Naive thymus-derived CD8-positive, alpha-beta T cell (primary cell): ENCODE measurements around the gene RAPGEF5. TPM values are rescaled to one million over a fixed set of nuclear protein-coding genes. Genes with fewer than 3 reads are reported as not detected.

Experiments used
- ATAC-seq, 2 donors: fragments of 150-1000 bp; cut with Tn5 transposase in 1 of 2; sonication (Bioruptor Pico), chemical (Tn5 transposase) in 1 of 2; 1 replicate in 1 of 2; 2 replicates in 1 of 2; pipeline ENCODE4 v1.10.0; 2021; ENCODE audit warnings: mild to moderate bottlenecking in 2 of 2, moderate library complexity in 2 of 2
- POLR2A ChIA-PET: fragments of 350-600 bp; sonication (Branson Sonifier 250); formaldehyde crosslinking; loops from one replicate; lab custom pipeline; 2021; ENCODE audit warnings: antibody characterized with exemption; lab: Charles Lee
- DNase-seq, 10 donors: peaks; one replicate each; pipeline versions ENCODE4 v3.0.0 to v3.0.0-alpha.2; 2020 to 2022
- H3K27ac Mint-ChIP-seq, 10 donors: one replicate each; pipeline ENCODE4 v1.8.0; 2020 to 2022; ENCODE audit warnings: mild to moderate bottlenecking in 10 of 10, mixed read lengths in 10 of 10, moderate library complexity in 4 of 10, inconsistent platforms in 1 of 10
- H3K27me3 Mint-ChIP-seq, 5 donors: one replicate each; pipeline ENCODE4 v1.8.0; 2021 to 2022; ENCODE audit warnings: mixed read lengths in 5 of 5
- H3K36me3 Mint-ChIP-seq, 3 donors: one replicate each; pipeline ENCODE4 v1.8.0; 2020 to 2022; ENCODE audit warnings: mixed read lengths in 3 of 3, mild to moderate bottlenecking in 2 of 3, inconsistent platforms in 1 of 3
- H3K4me1 Mint-ChIP-seq, 4 donors: one replicate each; pipeline ENCODE4 v1.8.0; 2021 to 2022; ENCODE audit warnings: mixed read lengths in 4 of 4
- H3K4me3 Mint-ChIP-seq, 10 donors: one replicate each; pipeline ENCODE4 v1.8.0; 2020 to 2022; ENCODE audit warnings: mild to moderate bottlenecking in 10 of 10, mixed read lengths in 10 of 10, moderate library complexity in 6 of 10, inconsistent platforms in 1 of 10
- H3K9me3 Mint-ChIP-seq, 9 donors: one replicate each; pipeline ENCODE4 v1.8.0; 2020 to 2022; ENCODE audit warnings: mixed read lengths in 9 of 9, mild to moderate bottlenecking in 3 of 9, inconsistent platforms in 1 of 9, moderate library complexity in 1 of 9
- polyA plus RNA-seq, 3 donors: library from polyadenylated mRNA; unstranded; fragments of 300-500 nt; fragmentation: Illumina TruSeq; gene quantifications; one replicate each; pipeline ENCODE4 v1.2.3, GENCODE V29; 2021
- total RNA-seq, 8 experiments: library from RNA in 2 of 8; stranded (reverse) in 2 of 8; gene quantifications; one replicate each; pipeline ENCODE4 v1.2.3 and lab custom pipeline; 2021 to 2026

Gene RAPGEF5
- total and polyA plus RNA-seq, 5 experiments from 2014 or later, result not detected

DNA sequence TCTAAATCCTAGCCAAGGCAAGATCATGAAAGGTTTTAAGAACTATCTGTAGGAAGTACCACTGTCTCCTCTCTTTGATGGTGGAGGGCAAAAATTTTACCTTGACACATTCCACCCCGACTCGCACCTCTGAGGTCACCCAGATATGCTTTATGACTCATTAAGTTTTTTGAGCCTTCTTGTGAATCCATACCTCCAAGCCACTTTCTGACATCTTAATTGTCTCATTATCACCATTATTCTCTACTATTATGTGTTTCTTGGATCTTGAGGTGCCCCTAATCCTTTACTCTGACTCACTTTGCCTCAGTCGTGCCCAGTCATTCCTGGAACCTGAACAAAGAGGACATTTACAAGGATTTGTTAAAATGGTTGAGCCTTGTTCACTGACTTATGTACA, 146.6 kb downstream of the RAPGEF5 start:
- no peak overlapping the region for H3K4me3 Mint-ChIP-seq
- H3K36me3 Mint-ChIP-seq, result no peaks in the 10 kb centered on the region
- ATAC-seq (no peak), DNase-seq (no peak)
- peaks cover 0 to 4% (median 2%) of the 10 kb centered on the region in 4 donors for H3K4me1 Mint-ChIP-seq
- H3K9me3 Mint-ChIP-seq, result no peaks in the 10 kb centered on the region
- peaks cover 1 to 18% (median 14%) of the 10 kb centered on the region in 5 donors for H3K27me3 Mint-ChIP-seq
- POLR2A ChIA-PET, result no interaction called here
- no peak overlapping the region for H3K27ac Mint-ChIP-seq

- Mint-ChIP-seq H3K36me3 (no peaks in the 10 kb centered on the region), H3K9me3 (no peaks in the 10 kb centered on the region), H3K4me3 (no peak overlapping the region), H3K27ac (no peak overlapping the region), H3K4me1 (peaks cover 0 to 4% (median under 1%) of the 10 kb centered on the region in 4 donors), H3K27me3 (peaks cover 1 to 9% (median 6%) of the 10 kb centered on the region in 5 donors)
- POLR2A ChIA-PET, result no interaction called here
- ATAC-seq (no peak), DNase-seq (no peak)
These were observed 148.2 kb downstream of the RAPGEF5 start for GRCh38 chr7:22208799-22209198.

DNA sequence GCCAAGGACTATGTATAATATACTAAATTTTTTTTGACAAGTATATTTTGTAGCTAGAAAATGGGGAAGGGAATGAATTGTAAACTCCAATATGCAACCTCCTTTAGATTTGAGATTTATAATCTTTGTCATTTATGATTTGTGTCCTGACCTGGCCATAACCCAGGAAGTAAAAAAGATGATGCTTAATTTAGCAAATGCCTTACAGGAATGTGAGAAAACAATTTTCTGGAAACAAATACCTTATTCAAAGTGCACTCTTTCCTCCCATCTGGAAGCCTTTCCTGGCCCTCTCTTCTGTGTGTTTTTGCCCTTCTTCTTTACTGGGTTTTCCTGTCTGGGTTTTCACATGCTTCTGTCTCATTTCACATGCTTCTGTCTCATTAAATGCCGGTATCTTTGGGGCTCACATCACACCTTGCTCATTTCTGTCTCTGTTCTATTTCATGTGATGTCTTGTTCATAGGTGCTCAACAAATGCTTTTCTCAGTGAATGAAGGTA, 149.2 kb downstream of the RAPGEF5 start:
- H3K36me3 Mint-ChIP-seq, result no peaks in the 10 kb centered on the region
- no peak overlapping the region for H3K4me3 Mint-ChIP-seq
- H3K27me3 Mint-ChIP-seq, result peaks cover 1 to 9% (median 5%) of the 10 kb centered on the region in 5 donors
- DNase-seq (no peak), ATAC-seq (no peak)
- POLR2A ChIA-PET, result no interaction called here
- peaks cover 0 to 4% (median under 1%) of the 10 kb centered on the region in 4 donors for H3K4me1 Mint-ChIP-seq
- no peak overlapping the region for H3K27ac Mint-ChIP-seq
- no peaks in the 10 kb centered on the region for H3K9me3 Mint-ChIP-seq

DNA sequence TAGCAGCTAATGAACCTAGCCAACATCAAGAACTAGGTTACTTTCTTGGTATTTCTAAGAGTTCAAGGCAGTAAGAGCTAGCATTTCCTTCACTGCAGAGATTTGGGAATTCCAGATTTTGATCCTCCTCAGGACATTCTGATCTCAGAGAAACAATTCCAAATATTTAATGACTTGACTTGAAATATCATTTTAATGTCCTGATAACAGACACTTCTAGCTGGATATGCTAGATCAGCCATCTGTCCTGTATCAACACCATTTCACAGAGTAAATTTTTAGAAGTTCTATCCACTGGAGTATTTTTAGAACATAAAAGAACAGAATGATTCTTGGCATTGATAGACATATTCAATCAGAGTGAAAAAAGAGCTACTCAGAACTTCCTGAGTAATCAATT, 151.3 kb downstream of the RAPGEF5 start:
- DNase-seq (no peak), ATAC-seq (no peak)
- Mint-ChIP-seq H3K36me3 (no peaks in the 10 kb centered on the region), H3K27ac (no peak overlapping the region), H3K9me3 (no peaks in the 10 kb centered on the region), H3K4me1 (peaks cover 0 to 4% (median 0%) of the 10 kb centered on the region in 4 donors), H3K4me3 (no peak overlapping the region), H3K27me3 (peaks cover 0 to 1% (median 0%) of the 10 kb centered on the region in 5 donors)
- POLR2A ChIA-PET, result no interaction called here

- H3K27ac Mint-ChIP-seq, result no peak overlapping the region
- peaks cover 0 to 1% (median 0%) of the 10 kb centered on the region in 5 donors for H3K27me3 Mint-ChIP-seq
- POLR2A ChIA-PET, result no interaction called here
- no peak for ATAC-seq
- no peaks in the 10 kb centered on the region for H3K9me3 Mint-ChIP-seq
- no peaks in the 10 kb centered on the region for H3K36me3 Mint-ChIP-seq
- H3K4me3 Mint-ChIP-seq, result no peak overlapping the region
- DNase-seq, result no peak
- H3K4me1 Mint-ChIP-seq, result peaks cover 0 to 4% (median 0%) of the 10 kb centered on the region in 4 donors
These were observed 152.6 kb downstream of the RAPGEF5 start for GRCh38 chr7:22204312-22204711.

- Mint-ChIP-seq H3K27me3 (peaks cover 0 to 7% (median 1%) of the 10 kb centered on the region in 5 donors), H3K4me1 (no peaks in the 10 kb centered on the region), H3K36me3 (no peaks in the 10 kb centered on the region), H3K27ac (no peak overlapping the region), H3K4me3 (no peak overlapping the region), H3K9me3 (no peaks in the 10 kb centered on the region)
- ATAC-seq (no peak), DNase-seq (no peak)
- POLR2A ChIA-PET, result no interaction called here
These were observed 154.8 kb downstream of the RAPGEF5 start for GRCh38 chr7:22202141-22202540.

DNA sequence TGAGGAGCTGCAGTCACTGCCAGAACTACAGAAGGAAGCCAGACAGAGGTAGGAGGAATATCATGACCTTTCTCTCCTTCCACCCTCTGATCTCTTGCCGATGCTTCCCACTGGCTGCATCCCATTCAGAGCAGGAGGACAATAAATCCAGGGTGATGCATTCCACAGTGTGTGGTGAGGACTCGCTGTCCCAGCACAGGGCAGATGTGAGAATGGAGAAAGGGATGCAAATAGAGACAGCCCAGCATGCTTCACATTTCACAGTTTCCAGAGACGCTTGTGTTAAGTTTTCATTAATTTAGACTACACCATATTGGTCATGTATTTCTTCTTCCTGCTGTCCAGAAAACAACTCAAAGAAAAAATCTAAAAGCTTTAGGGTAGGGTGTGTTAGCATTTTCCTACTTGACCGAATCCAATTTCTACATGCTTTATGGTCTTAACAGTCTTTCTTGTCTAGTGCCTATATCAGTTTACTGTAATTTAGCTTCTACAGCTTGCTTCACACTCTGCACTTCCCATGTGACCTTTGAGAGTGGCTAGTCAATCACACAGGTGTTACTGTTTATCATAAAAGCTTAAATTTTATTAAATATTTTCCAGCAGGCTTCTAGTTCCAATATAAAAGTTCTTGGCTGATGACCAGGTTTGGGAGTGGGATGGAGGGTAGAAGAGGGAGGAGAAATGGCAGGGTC, 155.6 kb downstream of the RAPGEF5 start:
- H3K4me1 Mint-ChIP-seq, result no peaks in the 10 kb centered on the region
- no peaks in the 10 kb centered on the region for H3K9me3 Mint-ChIP-seq
- ATAC-seq (no peak), DNase-seq (no peak)
- POLR2A ChIA-PET, result no interaction called here
- no peaks in the 10 kb centered on the region for H3K36me3 Mint-ChIP-seq
- no peak overlapping the region for H3K27ac Mint-ChIP-seq
- no peak overlapping the region for H3K4me3 Mint-ChIP-seq
- H3K27me3 Mint-ChIP-seq, result peaks cover 0 to 7% (median 1%) of the 10 kb centered on the region in 5 donors

DNA sequence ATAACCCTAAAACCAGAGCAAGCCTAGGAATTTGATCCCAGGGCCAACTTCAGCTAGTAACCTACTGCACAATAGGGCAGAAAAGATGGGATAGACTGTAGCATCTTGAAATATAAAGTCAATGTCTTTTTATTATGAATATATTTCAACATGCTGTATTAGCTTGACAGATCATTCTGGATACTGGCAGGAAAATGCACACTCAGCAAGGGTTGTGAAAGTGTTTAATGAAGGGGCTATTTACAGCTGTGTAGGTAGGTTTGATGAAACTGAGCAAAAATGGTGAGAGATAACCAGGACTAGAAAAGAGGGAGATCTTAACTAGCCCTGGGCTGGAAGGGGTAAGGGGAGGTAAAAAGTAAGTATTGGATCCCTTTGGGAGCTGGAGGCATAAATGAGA, 156.2 kb downstream of the RAPGEF5 start:
- ATAC-seq, result no peak
- Mint-ChIP-seq H3K4me3 (no peak overlapping the region), H3K27me3 (peaks cover 0 to 7% (median 1%) of the 10 kb centered on the region in 5 donors), H3K27ac (no peak overlapping the region), H3K4me1 (no peaks in the 10 kb centered on the region), H3K9me3 (no peaks in the 10 kb centered on the region), H3K36me3 (no peaks in the 10 kb centered on the region)
- POLR2A ChIA-PET, result no interaction called here
- no peak for DNase-seq

DNA sequence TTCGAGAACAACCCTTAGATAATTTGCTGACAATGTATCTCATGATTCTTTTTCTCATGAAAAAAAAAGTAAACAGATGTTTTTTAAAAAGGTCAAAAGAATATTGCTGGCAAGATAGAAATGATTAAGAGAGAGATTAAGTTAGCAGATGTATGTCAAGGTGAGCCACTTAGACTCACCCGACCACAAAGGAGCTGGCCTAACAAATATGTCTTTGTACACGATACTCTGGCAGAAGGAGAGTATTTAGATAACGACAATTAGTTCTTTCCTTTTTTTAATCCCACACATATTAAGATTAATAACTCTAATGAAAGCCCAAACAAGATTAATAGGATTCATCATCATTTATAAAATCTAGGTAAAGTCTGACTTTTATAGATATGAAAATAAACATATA, 156.7 kb downstream of the RAPGEF5 start:
- H3K9me3 Mint-ChIP-seq, result no peaks in the 10 kb centered on the region
- H3K4me3 Mint-ChIP-seq, result no peak overlapping the region
- H3K36me3 Mint-ChIP-seq, result no peaks in the 10 kb centered on the region
- no peaks in the 10 kb centered on the region for H3K4me1 Mint-ChIP-seq
- ATAC-seq, result no peak
- POLR2A ChIA-PET, result no interaction called here
- no peak overlapping the region for H3K27ac Mint-ChIP-seq
- DNase-seq, result no peak
- peaks cover 0 to 7% (median 1%) of the 10 kb centered on the region in 5 donors for H3K27me3 Mint-ChIP-seq

GRCh38 chr7:22197376-22197775, 159.6 kb downstream of the RAPGEF5 start:
- no peak overlapping the region for H3K4me3 Mint-ChIP-seq
- no peak overlapping the region for H3K27ac Mint-ChIP-seq
- DNase-seq (no peak), ATAC-seq (no peak)
- no peaks in the 10 kb centered on the region for H3K4me1 Mint-ChIP-seq
- no peaks in the 10 kb centered on the region for H3K36me3 Mint-ChIP-seq
- H3K9me3 Mint-ChIP-seq, result no peaks in the 10 kb centered on the region
- POLR2A ChIA-PET, result no interaction called here
- H3K27me3 Mint-ChIP-seq, result peaks cover 0 to 13% (median 1%) of the 10 kb centered on the region in 5 donors

GRCh38 chr7:22196429-22196828, 160.5 kb downstream of the RAPGEF5 start:
- no peaks in the 10 kb centered on the region for H3K9me3 Mint-ChIP-seq
- no peaks in the 10 kb centered on the region for H3K4me1 Mint-ChIP-seq
- H3K27ac Mint-ChIP-seq, result no peak overlapping the region
- no peak overlapping the region for H3K4me3 Mint-ChIP-seq
- H3K36me3 Mint-ChIP-seq, result no peaks in the 10 kb centered on the region
- POLR2A ChIA-PET, result no interaction called here
- peaks cover 0 to 13% (median 0%) of the 10 kb centered on the region in 5 donors for H3K27me3 Mint-ChIP-seq
- DNase-seq (no peak), ATAC-seq (no peak)

DNA sequence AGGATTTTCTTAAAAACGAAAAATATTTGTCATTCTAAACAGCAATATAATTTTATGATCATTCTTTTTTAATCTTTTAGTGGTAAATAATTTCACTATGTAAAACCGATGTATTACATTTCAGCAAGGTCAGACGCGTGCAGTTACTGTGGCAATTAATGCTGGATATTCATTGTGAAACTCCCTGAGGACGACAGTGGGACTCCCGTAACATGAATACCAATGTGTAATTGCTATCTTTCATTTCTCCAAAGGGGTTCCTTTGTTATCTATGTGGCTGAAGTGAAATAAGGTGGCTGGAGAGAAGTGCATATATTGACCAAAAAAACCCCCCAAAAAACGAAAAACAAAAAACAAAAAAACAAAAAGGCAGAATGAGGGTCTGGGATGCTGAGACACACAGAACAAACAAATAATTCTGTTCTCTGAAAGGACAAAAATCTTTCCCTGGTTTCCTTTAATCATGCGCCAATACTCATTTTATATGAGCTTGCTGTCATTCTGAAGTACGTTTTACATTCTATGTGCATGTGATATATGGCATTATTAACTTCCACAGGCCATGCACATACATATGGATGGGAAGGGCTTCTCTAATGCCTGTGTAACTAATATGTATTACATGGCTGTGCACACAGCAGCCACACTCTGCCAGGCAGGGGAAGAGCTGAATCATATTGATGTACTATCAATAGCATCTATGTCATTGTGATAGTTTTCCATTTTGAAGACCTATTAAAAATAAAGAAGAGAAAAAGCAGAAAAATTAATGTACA, 161.4 kb downstream of the RAPGEF5 start:
- Mint-ChIP-seq H3K36me3 (no peaks in the 10 kb centered on the region), H3K4me3 (no peak overlapping the region), H3K27me3 (peaks cover 0 to 13% (median 0%) of the 10 kb centered on the region in 5 donors), H3K27ac (no peak overlapping the region), H3K4me1 (no peaks in the 10 kb centered on the region), H3K9me3 (no peaks in the 10 kb centered on the region)
- POLR2A ChIA-PET, result no interaction called here
- ATAC-seq, result no peak
- no peak for DNase-seq

DNA sequence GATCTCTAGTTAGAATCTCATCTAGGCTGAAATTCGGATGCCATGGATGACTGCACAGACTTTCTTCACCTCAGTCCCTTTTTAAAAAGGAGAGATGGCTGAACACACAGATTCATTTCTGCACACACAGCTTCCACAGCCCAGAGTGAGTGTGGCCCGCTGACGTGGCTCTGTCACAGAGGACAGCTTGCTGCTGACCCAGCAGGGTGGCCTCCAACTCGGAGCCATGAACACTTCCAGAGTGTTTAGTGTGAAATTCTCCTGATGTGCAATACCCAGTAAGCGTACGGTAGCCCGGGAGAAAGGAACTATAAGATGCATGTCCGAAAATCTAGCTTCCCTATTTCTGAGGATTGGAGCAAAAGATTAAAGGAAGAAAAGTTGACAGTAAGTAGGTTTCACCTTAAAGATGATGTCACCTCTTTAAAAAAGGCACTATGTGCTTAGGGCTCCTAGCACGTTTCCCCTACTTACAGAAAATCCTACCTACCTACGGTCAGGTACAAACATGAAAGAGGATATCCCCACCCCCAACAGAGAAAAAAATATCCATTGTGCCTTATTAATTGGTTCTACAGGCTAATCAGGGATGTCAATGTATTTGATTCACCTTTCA, 162.2 kb downstream of the RAPGEF5 start:
- POLR2A ChIA-PET, result no interaction called here
- H3K4me1 Mint-ChIP-seq, result no peaks in the 10 kb centered on the region

More for the DNA sequence above, 162.2 kb downstream of the RAPGEF5 start:
- Mint-ChIP-seq H3K4me3 (no peak overlapping the region), H3K27ac (no peak overlapping the region), H3K9me3 (no peaks in the 10 kb centered on the region), H3K36me3 (no peaks in the 10 kb centered on the region), H3K27me3 (peaks cover 0 to 13% (median 0%) of the 10 kb centered on the region in 5 donors)
- DNase-seq, result no peak
- no peak for ATAC-seq
